PC-3 (cell line): Measurements from ENCODE around the gene NAP1L1. TPM values are rescaled to one million over a fixed set of nuclear protein-coding genes. Genes with fewer than 3 reads are reported as not detected.

ENCODE experiments used
- ATAC-seq: fragments of 200-7000 bp; cut with Tn5 transposase; 2 replicates; pipeline ENCODE4 v1.9.1; 2020; ENCODE audit warnings: mild to moderate bottlenecking, moderate library complexity
- BruUV-seq: library from RNA; stranded (reverse); fragments of 400-500 nt; replicated peaks from 2 replicates; lab custom pipeline; 2021; lab: Mats Ljungman, UMichigan
- CTCF ChIA-PET: fragments of 300-600 bp; sonication (Branson Sonifier 250); formaldehyde crosslinking; loops from one replicate; lab custom pipeline; 2022; ENCODE audit warnings: antibody characterized with exemption; lab: Charles Lee
- POLR2A ChIA-PET: fragments of 300-600 bp; sonication (Branson Sonifier 250); formaldehyde crosslinking; loops from one replicate; lab custom pipeline; 2022; ENCODE audit warnings: antibody characterized with exemption; ENCODE audit not compliant: unreplicated experiment; lab: Charles Lee
- DNase-seq: peaks from one replicate; pipeline ENCODE4 v3.0.0-alpha.2; 2015
- H2AFZ ChIP-seq: fragments of 300-600 bp; sonication (generic); 2 replicates; pipeline ENCODE4 v1.6.0; 2016; ENCODE audit warnings: antibody characterized with exemption, low read length
- H3F3A ChIP-seq: fragments of 300-600 bp; sonication (generic); one replicate; pipeline ENCODE4 v1.6.0; 2017; ENCODE audit warnings: antibody characterized with exemption, low read length, control low read depth, mild to moderate bottlenecking; ENCODE audit not compliant: unreplicated experiment
- H3K27ac ChIP-seq: fragments of 300-600 bp; sonication (generic); 2 replicates; pipeline ENCODE4 v1.5.1; 2016; ENCODE audit warnings: mild to moderate bottlenecking, low read length
- H3K27me3 ChIP-seq: fragments of 300-600 bp; sonication (generic); 2 replicates; pipeline ENCODE4 v1.6.1; 2016; ENCODE audit warnings: low read length, mixed read lengths
- H3K36me3 ChIP-seq: fragments of 300-600 bp; sonication (generic); 2 replicates; pipeline ENCODE4 v1.6.1; 2016; ENCODE audit warnings: low read depth, mixed run types, low read length, mixed read lengths
- H3K4me1 ChIP-seq: fragments of 300-600 bp; sonication (generic); 2 replicates; pipeline ENCODE4 v1.5.1; 2016; ENCODE audit warnings: low read length; ENCODE audit not compliant: insufficient read depth
- H3K4me2 ChIP-seq: fragments of 300-600 bp; sonication (generic); 2 replicates; pipeline ENCODE4 v1.6.0; 2016; ENCODE audit warnings: low read length
- H3K4me3 ChIP-seq: fragments of 300-600 bp; sonication (generic); 2 replicates; pipeline ENCODE4 v1.5.1; 2016; ENCODE audit warnings: mild to moderate bottlenecking, low read length, mixed read lengths
- H3K79me2 ChIP-seq: fragments of 300-600 bp; sonication (generic); 2 replicates; pipeline ENCODE4 v1.6.1; 2017; ENCODE audit warnings: low read length, mixed read lengths
- H3K9ac ChIP-seq: fragments of 300-600 bp; sonication (generic); 2 replicates; pipeline ENCODE4 v1.6.0; 2016; ENCODE audit warnings: mild to moderate bottlenecking, low read length
- H3K9me2 ChIP-seq: fragments of 300-600 bp; sonication (generic); replicated peaks from 2 replicates; pipeline ENCODE4 v1.6.1; 2016; ENCODE audit warnings: mixed run types, low read length, mixed read lengths
- H3K9me3 ChIP-seq: fragments of 300-600 bp; sonication (generic); 2 replicates; pipeline ENCODE4 v1.6.1; 2016; ENCODE audit warnings: low read length, mixed read lengths
- H4K20me1 ChIP-seq: fragments of 300-600 bp; sonication (generic); 2 replicates; pipeline ENCODE4 v1.6.1; 2016; ENCODE audit warnings: low read length, mixed read lengths
- EZH2 ChIP-seq: fragments of 300-600 bp; sonication (generic); IDR thresholded peaks from one replicate; pipeline ENCODE4 v1.6.1; 2017; ENCODE audit warnings: antibody characterized with exemption, mild to moderate bottlenecking, low read length; ENCODE audit not compliant: unreplicated experiment
- EZH2phosphoT487 ChIP-seq: fragments of 300-600 bp; sonication (generic); IDR thresholded peaks from 2 replicates; pipeline ENCODE4 v1.6.1; 2018; ENCODE audit warnings: mild to moderate bottlenecking, antibody characterized with exemption, low read length, borderline replicate concordance
- intact Hi-C: fragments of 100-400 bp; cut with micrococcal nuclease; formaldehyde crosslinking; loops from 2 replicates; pipeline ENCODE4 v1.9.0; 2023
- total RNA-seq: library from RNA; depleted of rRNA; stranded (reverse); fragments of >200 nt; gene quantifications from 2 replicates; pipeline ENCODE4 v1.2.3, GENCODE V29; 2014
- TF ChIP-seq, protein P1 (sequence below): fragments of 300-600 bp; sonication (generic); conservative IDR thresholded peaks from 2 replicates; pipeline ENCODE4 v1.5.1; 2017; ENCODE audit warnings: antibody characterized with exemption, low read depth, mild to moderate bottlenecking, low read length

NAP1L1 gene
- total RNA-seq, 1 experiment from 2014 or later = 200 TPM

DNA sequence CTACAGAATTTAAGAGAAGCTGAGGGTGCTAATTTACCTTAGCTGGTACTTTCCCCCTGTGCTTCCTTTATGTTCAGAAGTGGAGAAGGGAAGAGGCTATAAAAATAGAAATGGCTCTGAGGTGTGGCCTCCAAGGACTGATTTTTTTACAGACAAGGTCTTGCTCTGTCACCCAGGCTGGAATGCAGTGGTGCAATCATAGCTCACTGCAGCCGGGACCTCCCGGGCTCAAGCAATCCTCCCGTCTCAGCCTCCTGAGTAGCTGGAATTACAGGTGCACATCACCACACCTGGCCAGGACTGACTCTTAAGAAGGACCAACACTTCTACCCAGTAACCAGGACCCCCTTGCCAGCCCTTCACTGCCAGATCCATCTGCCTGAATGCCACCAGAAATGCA, 23.9 kb upstream of the NAP1L1 start:
- intact Hi-C loops = no loop called here
- no peak overlapping the region for H3K9ac ChIP-seq
- no TSS peak for BruUV-seq
- no peak overlapping the region for H3K4me3 ChIP-seq
- no peaks in the 10 kb centered on the region for H3K9me3 ChIP-seq
- no peak overlapping the region for H2AFZ ChIP-seq
- H3K27me3 ChIP-seq = no peaks in the 10 kb centered on the region
- no peak for ATAC-seq
- ChIA-PET POLR2A (interaction anchor here (0.6 kb wide), 1 partner anchor 41 kb away, joined by 3 read pairs; no protein-coding TSS in a partner anchor), CTCF (no interaction called here)
- DNase-seq = no peak
- H3K36me3 ChIP-seq = no peaks in the 10 kb centered on the region
- H4K20me1 ChIP-seq = no peaks in the 10 kb centered on the region
- H3F3A ChIP-seq = no peaks in the 10 kb centered on the region
- no peak overlapping the region for H3K27ac ChIP-seq
- H3K79me2 ChIP-seq = no peaks in the 10 kb centered on the region
- H3K4me1 ChIP-seq = peaks cover 16% of the 10 kb centered on the region
- TF ChIP-seq EZH2 (no peak), EZH2phosphoT487 (no peak)
- TF ChIP-seq, protein P1, sequence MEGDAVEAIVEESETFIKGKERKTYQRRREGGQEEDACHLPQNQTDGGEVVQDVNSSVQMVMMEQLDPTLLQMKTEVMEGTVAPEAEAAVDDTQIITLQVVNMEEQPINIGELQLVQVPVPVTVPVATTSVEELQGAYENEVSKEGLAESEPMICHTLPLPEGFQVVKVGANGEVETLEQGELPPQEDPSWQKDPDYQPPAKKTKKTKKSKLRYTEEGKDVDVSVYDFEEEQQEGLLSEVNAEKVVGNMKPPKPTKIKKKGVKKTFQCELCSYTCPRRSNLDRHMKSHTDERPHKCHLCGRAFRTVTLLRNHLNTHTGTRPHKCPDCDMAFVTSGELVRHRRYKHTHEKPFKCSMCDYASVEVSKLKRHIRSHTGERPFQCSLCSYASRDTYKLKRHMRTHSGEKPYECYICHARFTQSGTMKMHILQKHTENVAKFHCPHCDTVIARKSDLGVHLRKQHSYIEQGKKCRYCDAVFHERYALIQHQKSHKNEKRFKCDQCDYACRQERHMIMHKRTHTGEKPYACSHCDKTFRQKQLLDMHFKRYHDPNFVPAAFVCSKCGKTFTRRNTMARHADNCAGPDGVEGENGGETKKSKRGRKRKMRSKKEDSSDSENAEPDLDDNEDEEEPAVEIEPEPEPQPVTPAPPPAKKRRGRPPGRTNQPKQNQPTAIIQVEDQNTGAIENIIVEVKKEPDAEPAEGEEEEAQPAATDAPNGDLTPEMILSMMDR = no peak
- H3K9me2 ChIP-seq = no peaks in the 10 kb centered on the region
- no peak overlapping the region for H3K4me2 ChIP-seq

- DNase-seq (no peak), ATAC-seq (no peak)
- POLR2A ChIA-PET = interaction anchor here (0.6 to 0.7 kb wide), 2 partner anchors 14 to 86 kb away, joined by 3 to 4 read pairs; no protein-coding TSS in a partner anchor
- Histone ChIP-seq H3K4me3 (no peak overlapping the region), H3K4me2 (no peak overlapping the region), H3K4me1 (peaks cover 19% of the 10 kb centered on the region), H3K27ac (no peak overlapping the region), H3K9ac (no peak overlapping the region), H4K20me1 (no peaks in the 10 kb centered on the region), H3K9me2 (no peaks in the 10 kb centered on the region), H3K27me3 (no peaks in the 10 kb centered on the region), H3K79me2 (no peaks in the 10 kb centered on the region), H3K36me3 (no peaks in the 10 kb centered on the region), H2AFZ (no peak overlapping the region), H3F3A (no peaks in the 10 kb centered on the region), H3K9me3 (no peaks in the 10 kb centered on the region)
- TF ChIP-seq, protein P1 = no peak
- TF ChIP-seq EZH2phosphoT487 = no peak
- TF ChIP-seq EZH2 = no peak
- intact Hi-C loops = no loop called here
- CTCF ChIA-PET = no interaction called here
- BruUV-seq = no TSS peak
These were observed 22.1 kb upstream of the NAP1L1 start for GRCh38 chr12:76106631-76107030.

DNA sequence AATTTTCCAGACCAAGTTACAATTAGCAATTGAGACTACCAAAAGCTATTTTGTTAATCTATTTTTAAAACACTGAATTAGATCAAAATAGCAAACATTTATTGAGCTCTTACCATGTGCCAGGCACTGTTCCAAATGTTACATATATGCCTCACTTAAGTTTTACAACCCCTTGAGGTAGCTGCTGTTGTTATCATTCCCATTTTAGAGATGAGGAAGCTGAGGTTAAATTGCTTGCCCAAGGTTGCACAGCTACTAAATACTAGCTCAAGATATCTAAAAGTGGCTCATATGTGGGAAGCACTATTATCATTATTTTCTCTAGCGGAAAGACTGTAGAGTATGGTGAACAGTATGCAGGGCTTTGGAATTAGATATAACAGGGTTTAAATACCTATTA, 19.5 kb upstream of the NAP1L1 start:
- Histone ChIP-seq H3K4me3 (no peak overlapping the region), H3K4me1 (peaks cover 19% of the 10 kb centered on the region), H4K20me1 (no peaks in the 10 kb centered on the region), H3K9me3 (no peaks in the 10 kb centered on the region), H3K27me3 (no peaks in the 10 kb centered on the region), H3K36me3 (no peaks in the 10 kb centered on the region), H2AFZ (no peak overlapping the region), H3K9ac (no peak overlapping the region), H3K9me2 (no peaks in the 10 kb centered on the region), H3K4me2 (no peak overlapping the region), H3K27ac (no peak overlapping the region), H3F3A (no peaks in the 10 kb centered on the region), H3K79me2 (no peaks in the 10 kb centered on the region)
- intact Hi-C loops = no loop called here
- BruUV-seq = no TSS peak
- DNase-seq (no peak), ATAC-seq (no peak)
- ChIA-PET CTCF (no interaction called here), POLR2A (interaction anchor here (0.6 kb wide), 1 partner anchor 475 kb away, joined by 8 read pairs; no protein-coding TSS in a partner anchor)
- TF ChIP-seq EZH2phosphoT487 (no peak), EZH2 (no peak)
- TF ChIP-seq, protein P1 = no peak
